Measurements from ENCODE around the gene TENT4B. TPM values are rescaled to one million over a fixed set of nuclear protein-coding genes. Genes with fewer than 3 reads are reported as not detected.

Gene TENT4B
- total RNA-seq, 2 donors from 2014 or later = 11.5 to 15.1 TPM

- no peak overlapping the region for H3K27ac ChIP-seq
- intact Hi-C loops (cut with DNase I) = no loop called here
- no peak overlapping the region for H3K4me3 ChIP-seq
- H3K9me3 ChIP-seq = no peaks in the 10 kb centered on the region
- H3K27me3 ChIP-seq (replicated peaks; ENCODE audit: insufficient read depth) = no peaks in the 10 kb centered on the region
- 88% methylated on average over 4 of the region's 4 CpGs for WGBS
- H3K4me1 ChIP-seq (replicated peaks) = no peaks in the 10 kb centered on the region
- no peak for DNase-seq (ENCODE audit: low spot score)
- no peaks in the 10 kb centered on the region for H3K36me3 ChIP-seq
- no peak for TF ChIP-seq POLR2A (IDR thresholded peaks at IDR 0.05)
- no peak for TF ChIP-seq CTCF (IDR thresholded peaks at IDR 0.05)
- TF ChIP-seq POLR2AphosphoS5 (IDR thresholded peaks at IDR 0.05) = no peak
These were observed 123.9 kb downstream of the TENT4B start for GRCh38 chr16:50276801-50277555.

DNA sequence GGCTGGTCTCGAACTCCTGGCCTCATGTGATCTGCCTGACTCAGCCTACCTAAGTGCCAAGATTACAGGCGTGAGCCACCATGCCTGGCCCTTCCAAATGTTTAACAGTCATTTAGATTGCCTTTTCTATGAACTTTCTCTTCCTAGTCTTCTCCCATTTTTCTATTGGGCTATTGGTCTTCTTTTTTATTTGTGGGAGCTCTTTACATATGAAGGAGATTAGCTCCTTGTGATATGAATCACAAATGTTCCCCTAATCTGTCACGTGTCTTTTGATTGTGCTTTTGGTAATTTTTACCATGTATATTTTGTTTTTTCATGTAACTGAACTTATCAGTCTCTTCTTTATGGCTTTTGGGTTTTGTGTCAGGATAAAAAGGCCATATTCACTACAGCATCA, 125.1 kb downstream of the TENT4B start:
- Histone ChIP-seq H3K4me1 (replicated peaks) (no peaks in the 10 kb centered on the region), H3K27ac (no peak overlapping the region), H3K9me3 (no peaks in the 10 kb centered on the region), H3K4me3 (no peak overlapping the region), H3K27me3 (replicated peaks; ENCODE audit: insufficient read depth) (no peaks in the 10 kb centered on the region), H3K36me3 (no peaks in the 10 kb centered on the region)
- TF ChIP-seq POLR2AphosphoS5 (IDR thresholded peaks at IDR 0.05) (no peak), POLR2A (IDR thresholded peaks at IDR 0.05) (no peak), CTCF (IDR thresholded peaks at IDR 0.05) (no peak)
- WGBS = 77% methylated on average over 3 of the region's 3 CpGs
- no peak for DNase-seq (ENCODE audit: low spot score)
- intact Hi-C loops (cut with DNase I) = no loop called here

DNA sequence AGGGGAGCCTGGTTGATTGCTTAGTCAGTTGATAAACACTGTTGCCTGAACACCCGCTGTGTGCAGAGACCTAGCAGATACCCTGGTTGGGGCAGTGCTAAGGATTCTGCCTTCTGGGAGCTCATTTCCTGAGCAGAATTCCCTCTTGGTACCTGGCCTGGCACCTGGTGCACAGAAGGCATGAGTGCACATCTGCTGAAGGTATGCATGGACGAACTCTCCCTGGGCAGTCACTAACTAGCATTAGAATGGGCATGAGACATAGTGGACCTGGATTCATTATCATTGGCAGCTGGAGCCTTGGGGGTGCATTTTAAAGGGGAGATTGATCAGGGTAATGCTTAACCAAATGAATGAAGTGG, 126.4 kb downstream of the TENT4B start:
- Histone ChIP-seq H3K4me3 (no peak overlapping the region), H3K9me3 (no peaks in the 10 kb centered on the region), H3K27me3 (replicated peaks; ENCODE audit: insufficient read depth) (no peaks in the 10 kb centered on the region), H3K4me1 (replicated peaks) (no peaks in the 10 kb centered on the region), H3K36me3 (no peaks in the 10 kb centered on the region), H3K27ac (no peak overlapping the region)
- no peak for TF ChIP-seq POLR2A (IDR thresholded peaks at IDR 0.05)
- TF ChIP-seq CTCF (IDR thresholded peaks at IDR 0.05) = no peak
- TF ChIP-seq POLR2AphosphoS5 (IDR thresholded peaks at IDR 0.05) = no peak
- DNase-seq (ENCODE audit: low spot score) = no peak
- intact Hi-C loops (cut with DNase I) = no loop called here
- 97% methylated on average over 2 of the region's 2 CpGs for WGBS

DNA sequence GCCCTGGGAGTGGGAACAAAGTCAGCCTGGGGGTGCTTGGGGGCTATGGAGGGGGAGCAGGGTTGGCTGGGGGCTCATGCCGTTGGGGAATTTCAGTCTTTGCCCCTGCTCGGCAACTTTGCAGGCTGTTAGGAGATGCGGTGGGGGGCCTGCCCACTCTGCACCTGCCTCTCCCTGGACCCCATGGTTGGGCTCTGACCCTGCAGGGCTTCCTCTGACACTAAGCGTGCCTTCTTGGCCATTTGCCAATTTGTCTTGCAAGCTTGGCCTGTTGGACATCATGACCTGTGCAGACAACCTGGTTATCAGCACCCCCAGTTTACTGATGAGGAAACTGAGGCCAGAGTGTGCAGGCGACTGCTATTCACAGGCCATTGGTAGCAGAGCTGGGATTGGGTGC, 127.8 kb downstream of the TENT4B start:
- H3K4me1 ChIP-seq (replicated peaks) = no peaks in the 10 kb centered on the region
- DNase-seq (ENCODE audit: low spot score) = no peak
- H3K9me3 ChIP-seq = no peaks in the 10 kb centered on the region
- no peaks in the 10 kb centered on the region for H3K36me3 ChIP-seq
- H3K27me3 ChIP-seq (replicated peaks; ENCODE audit: insufficient read depth) = no peaks in the 10 kb centered on the region
- H3K27ac ChIP-seq = no peak overlapping the region
- TF ChIP-seq CTCF (IDR thresholded peaks at IDR 0.05) (no peak), POLR2AphosphoS5 (IDR thresholded peaks at IDR 0.05) (no peak), POLR2A (IDR thresholded peaks at IDR 0.05) (no peak)
- no peak overlapping the region for H3K4me3 ChIP-seq
- intact Hi-C loops (cut with DNase I) = no loop called here
- 98% methylated on average over 5 of the region's 5 CpGs for WGBS

Small RNA genes within 50 kb of the gene (small RNA-seq; reads per million reads assigned to genes)
- gene RF00156 (0 reads per million in 2 donors), gene RPL10P14 (0 reads per million in 2 donors)

Other genes starting within 250 kb of the TENT4B start
- 10 to 100 TPM in 1 of 2 donors, 1 to 10 TPM in 1; 9.7 to 41.9 TPM for gene CNEP1R1, start 128.1 kb upstream of the TENT4B start, total RNA-seq
- gene HEATR3, start 87.3 kb upstream of the TENT4B start, total RNA-seq = 10 to 100 TPM; 18.8 to 22.7 TPM
- gene ADCY7, start 113.2 kb downstream of the TENT4B start, total RNA-seq = 10 to 100 TPM in 1 of 2 donors, 1 to 10 TPM in 1; 2.0 to 10.9 TPM
- 10 to 100 TPM; 38.7 to 66.0 TPM for gene BRD7, start 215.7 kb downstream of the TENT4B start, total RNA-seq